Caco-2 (cell line): ENCODE measurements around the gene CTCF. TPM values are rescaled to one million over a fixed set of nuclear protein-coding genes. Genes with fewer than 3 reads are reported as not detected.

Source experiments
- BruUV-seq: library from RNA; stranded (reverse); fragments of 400-500 nt; replicated peaks from 2 replicates; lab custom pipeline; 2021; lab: Mats Ljungman, UMichigan
- CTCF ChIA-PET: fragments of 300-600 bp; sonication (Branson Sonifier 250); formaldehyde crosslinking; loops from one replicate; lab custom pipeline; 2022; ENCODE audit warnings: antibody characterized with exemption; lab: Charles Lee
- POLR2A ChIA-PET: fragments of 300-600 bp; sonication (Branson Sonifier 250); formaldehyde crosslinking; loops from one replicate; lab custom pipeline; 2022; ENCODE audit warnings: antibody characterized with exemption; lab: Charles Lee
- DNase-seq, 2 experiments: peaks; one replicate each; pipeline versions ENCODE4 v3.0.0 to v3.0.0-alpha.2; 2020 to 2022
- H3K27me3 ChIP-seq: replicated peaks from 2 replicates; pipeline ENCODE4 v1.6.0; 2011; ENCODE audit warnings: low read length; ENCODE audit not compliant: control insufficient read depth, insufficient read depth
- H3K36me3 ChIP-seq: 2 replicates; pipeline ENCODE4 v1.5.1; 2011; ENCODE audit warnings: low read length; ENCODE audit not compliant: control insufficient read depth, insufficient read depth
- H3K4me1 ChIP-seq: fragments of 250-450 bp; sonication (Bioruptor Pico); 2 replicates; pipeline ENCODE4 v1.5.1; 2020; ENCODE audit warnings: mild to moderate bottlenecking
- H3K4me3 ChIP-seq: 2 replicates; pipeline ENCODE4 v1.5.1; 2011; ENCODE audit warnings: low read depth, mild to moderate bottlenecking, control low read depth, low read length
- H3K9me3 ChIP-seq: fragments of 250-450 bp; sonication (Bioruptor Pico); 2 replicates; pipeline ENCODE4 v1.5.1; 2020; ENCODE audit warnings: mild to moderate bottlenecking, moderate library complexity
- H3K27ac Mint-ChIP-seq: one replicate; pipeline ENCODE4 v1.8.0; 2022; ENCODE audit warnings: mixed read lengths; ENCODE audit not compliant: unreplicated experiment
- H3K27me3 Mint-ChIP-seq: one replicate; pipeline ENCODE4 v1.8.0; 2022; ENCODE audit warnings: mixed read lengths; ENCODE audit not compliant: insufficient read depth, unreplicated experiment
- H3K36me3 Mint-ChIP-seq: one replicate; pipeline ENCODE4 v1.8.0; 2022; ENCODE audit warnings: mild to moderate bottlenecking, mixed read lengths; ENCODE audit not compliant: insufficient read depth, unreplicated experiment
- H3K4me1 Mint-ChIP-seq: one replicate; pipeline ENCODE4 v1.8.0; 2022; ENCODE audit warnings: low read depth, mixed read lengths; ENCODE audit not compliant: unreplicated experiment
- H3K4me3 Mint-ChIP-seq: one replicate; pipeline ENCODE4 v1.8.0; 2022; ENCODE audit warnings: mild to moderate bottlenecking, moderate library complexity, mixed read lengths; ENCODE audit not compliant: unreplicated experiment
- H3K9me3 Mint-ChIP-seq: one replicate; pipeline ENCODE4 v1.8.0; 2022; ENCODE audit warnings: mixed read lengths; ENCODE audit not compliant: unreplicated experiment
- CTCF ChIP-seq, 2 experiments: fragments of 200-600 bp in 1 of 2; IDR thresholded peaks; 1 replicate in 1 of 2; 2 replicates in 1 of 2; pipeline versions ENCODE4 v1.5.1 to v1.8.0; 2011 to 2022; ENCODE audit warnings: antibody characterized with exemption in 1 of 2, control low read depth in 1 of 2, inconsistent platforms in 1 of 2, low read depth in 1 of 2, low read length in 1 of 2, mild to moderate bottlenecking in 1 of 2, moderate library complexity in 1 of 2; ENCODE audit not compliant: insufficient read depth in 1 of 2, severe bottlenecking in 1 of 2, unreplicated experiment in 1 of 2
- intact Hi-C: fragments of 100-400 bp; cut with micrococcal nuclease; formaldehyde crosslinking; loops from one replicate; pipeline ENCODE4 v1.10.0; 2022; ENCODE audit not compliant: unreplicated experiment
- total RNA-seq: library from RNA; stranded (reverse); gene quantifications from 2 replicates; pipeline ENCODE4 v1.2.3, GENCODE V29; 2022

Gene CTCF
- total RNA-seq, 1 experiment from 2014 or later: 67.8 TPM

GRCh38 chr16:67664871-67665270, 102.5 kb downstream of the CTCF start:
- no peaks in the 10 kb centered on the region for H3K4me1 Mint-ChIP-seq
- H3K27ac Mint-ChIP-seq: no peak overlapping the region
- H3K9me3 ChIP-seq: no peaks in the 10 kb centered on the region
- no peak for TF ChIP-seq CTCF (IDR thresholded peaks at IDR 0.05; ENCODE audit: insufficient read depth in 1 of 2, low read depth in 1 of 2, low read length in 1 of 2, severe bottlenecking in 1 of 2, unreplicated experiment in 1 of 2)
- peaks cover 27% of the 10 kb centered on the region for H3K36me3 Mint-ChIP-seq
- H3K27me3 ChIP-seq: no peaks in the 10 kb centered on the region
- intact Hi-C loops: no loop called here
- ChIA-PET POLR2A (no interaction called here), CTCF (interaction anchor here (0.6 to 6.3 kb wide), 3 partner anchors 55 to 144 kb away, joined by 3 to 60 read pairs (median 4); partner anchors contain the start of gene RANBP10)
- no peaks in the 10 kb centered on the region for H3K27me3 Mint-ChIP-seq
- no TSS peak for BruUV-seq
- no peak overlapping the region for H3K4me3 Mint-ChIP-seq
- DNase-seq: no peak
- H3K36me3 ChIP-seq: no peaks in the 10 kb centered on the region
- peaks cover 10% of the 10 kb centered on the region for H3K4me1 ChIP-seq
- no peak overlapping the region for H3K4me3 ChIP-seq
- H3K9me3 Mint-ChIP-seq: no peaks in the 10 kb centered on the region

- H3K27ac Mint-ChIP-seq: no peak overlapping the region
- H3K4me1 ChIP-seq: peaks cover 10% of the 10 kb centered on the region
- DNase-seq: no peak
- ChIA-PET CTCF (interaction anchor here (0.6 to 6.3 kb wide), 5 partner anchors 54 to 158 kb away, joined by 4 to 60 read pairs (median 4); no protein-coding TSS in a partner anchor), POLR2A (no interaction called here)
- BruUV-seq: no TSS peak
- H3K4me1 Mint-ChIP-seq: no peaks in the 10 kb centered on the region
- no peaks in the 10 kb centered on the region for H3K9me3 ChIP-seq
- H3K36me3 Mint-ChIP-seq: peaks cover 20% of the 10 kb centered on the region
- intact Hi-C loops: no loop called here
- H3K9me3 Mint-ChIP-seq: no peaks in the 10 kb centered on the region
- H3K27me3 Mint-ChIP-seq: no peaks in the 10 kb centered on the region
- TF ChIP-seq CTCF (IDR thresholded peaks at IDR 0.05; ENCODE audit: insufficient read depth in 1 of 2, low read depth in 1 of 2, low read length in 1 of 2, severe bottlenecking in 1 of 2, unreplicated experiment in 1 of 2): no peak
- peak overlapping the region; percentile 80 for H3K4me3 Mint-ChIP-seq
- peak overlapping the region; percentile 73 for H3K4me3 ChIP-seq
- H3K27me3 ChIP-seq: no peaks in the 10 kb centered on the region
- H3K36me3 ChIP-seq: no peaks in the 10 kb centered on the region
Measured at GRCh38 chr16:67665598-67665997, 103.3 kb downstream of the CTCF start.

- peak; percentile 54 to 63 for DNase-seq
- Histone ChIP-seq H3K4me1 (peaks cover 9% of the 10 kb centered on the region), H3K4me3 (peak overlapping the region; percentile 73), H3K27me3 (no peaks in the 10 kb centered on the region), H3K36me3 (no peaks in the 10 kb centered on the region), H3K9me3 (no peaks in the 10 kb centered on the region)
- intact Hi-C loops: no loop called here
- H3K4me3 Mint-ChIP-seq: peak overlapping the region; percentile 80
- no peak for TF ChIP-seq CTCF (IDR thresholded peaks at IDR 0.05; ENCODE audit: insufficient read depth in 1 of 2, low read depth in 1 of 2, low read length in 1 of 2, severe bottlenecking in 1 of 2, unreplicated experiment in 1 of 2)
- BruUV-seq: no TSS peak
- peaks cover 15% of the 10 kb centered on the region for H3K36me3 Mint-ChIP-seq
- POLR2A ChIA-PET: no interaction called here
- H3K4me1 Mint-ChIP-seq: no peaks in the 10 kb centered on the region
- CTCF ChIA-PET: interaction anchor here (0.6 to 6.3 kb wide), 9 partner anchors 50 to 158 kb away, joined by 3 to 60 read pairs (median 4); partner anchors contain the start of genes CTCF and GFOD2
- peak overlapping the region; percentile 43 for H3K27ac Mint-ChIP-seq
- no peaks in the 10 kb centered on the region for H3K9me3 Mint-ChIP-seq
- H3K27me3 Mint-ChIP-seq: no peaks in the 10 kb centered on the region
Measured at GRCh38 chr16:67666032-67666551, 103.8 kb downstream of the CTCF start.
